NCI-H82 treated with DMSO at 0.1 percent for 48 hours (cell line): Measurements from ENCODE around the gene CERS6.
"Not testable (repeated sequence)": the region's sequence is repeated elsewhere in the genome, so short reads cannot be mapped to it uniquely, and the experiment has no call there.

Source experiments
- DNase-seq: peaks from one replicate; lab custom pipeline; 2025; ENCODE audit not compliant: unreplicated experiment; lab: John Stamatoyannopoulos, UW

Gene CERS6, protein sequence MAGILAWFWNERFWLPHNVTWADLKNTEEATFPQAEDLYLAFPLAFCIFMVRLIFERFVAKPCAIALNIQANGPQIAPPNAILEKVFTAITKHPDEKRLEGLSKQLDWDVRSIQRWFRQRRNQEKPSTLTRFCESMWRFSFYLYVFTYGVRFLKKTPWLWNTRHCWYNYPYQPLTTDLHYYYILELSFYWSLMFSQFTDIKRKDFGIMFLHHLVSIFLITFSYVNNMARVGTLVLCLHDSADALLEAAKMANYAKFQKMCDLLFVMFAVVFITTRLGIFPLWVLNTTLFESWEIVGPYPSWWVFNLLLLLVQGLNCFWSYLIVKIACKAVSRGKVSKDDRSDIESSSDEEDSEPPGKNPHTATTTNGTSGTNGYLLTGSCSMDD

DNA sequence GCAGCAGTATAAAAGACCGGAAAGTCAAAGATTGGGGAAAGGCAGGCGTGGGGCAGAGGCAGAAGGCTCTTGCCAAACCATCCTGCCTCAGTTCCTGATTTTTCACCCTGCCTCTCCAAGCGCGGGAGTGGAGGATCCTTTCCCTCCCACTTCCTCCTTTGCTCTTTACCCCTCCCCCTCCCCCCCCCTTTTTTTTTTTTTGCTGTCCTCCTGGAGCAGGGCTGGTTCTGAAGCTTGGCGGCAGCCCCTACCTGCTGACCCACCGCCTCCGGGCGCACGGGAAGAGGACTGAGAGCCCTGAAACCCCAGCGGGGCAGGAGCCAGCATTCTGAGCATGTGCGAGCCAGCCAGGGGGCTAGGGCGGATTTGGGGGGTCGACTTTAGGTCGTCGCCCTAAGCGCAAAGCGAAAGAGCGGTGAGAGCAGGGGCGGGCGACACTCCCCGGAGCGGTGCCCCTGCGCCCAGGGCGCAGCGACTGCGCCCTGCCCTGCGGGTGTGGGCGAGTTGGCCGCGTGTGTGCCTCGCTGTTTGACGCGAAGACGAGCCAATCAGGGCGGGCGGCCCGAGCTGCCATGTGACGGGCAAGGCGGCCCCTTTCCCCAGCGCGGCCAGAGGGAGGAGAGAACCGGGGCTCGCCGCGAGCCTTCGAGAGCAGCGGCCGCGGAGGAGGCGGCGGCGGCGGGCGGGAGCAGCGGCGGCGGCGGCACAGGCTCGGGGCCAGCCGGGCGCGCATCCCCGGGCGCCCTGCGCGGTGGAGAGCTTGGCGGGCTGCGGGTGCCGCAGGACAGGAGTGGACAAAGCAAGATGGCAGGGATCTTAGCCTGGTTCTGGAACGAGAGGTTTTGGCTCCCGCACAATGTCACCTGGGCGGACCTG, at the start of gene CERS6:
CERS6 (plus strand) TSS at position 628 of the 876 bp plus-strand sequence; CDS start at position 805, 177 bp downstream.
- DNase-seq: peak; percentile 47

DNA sequence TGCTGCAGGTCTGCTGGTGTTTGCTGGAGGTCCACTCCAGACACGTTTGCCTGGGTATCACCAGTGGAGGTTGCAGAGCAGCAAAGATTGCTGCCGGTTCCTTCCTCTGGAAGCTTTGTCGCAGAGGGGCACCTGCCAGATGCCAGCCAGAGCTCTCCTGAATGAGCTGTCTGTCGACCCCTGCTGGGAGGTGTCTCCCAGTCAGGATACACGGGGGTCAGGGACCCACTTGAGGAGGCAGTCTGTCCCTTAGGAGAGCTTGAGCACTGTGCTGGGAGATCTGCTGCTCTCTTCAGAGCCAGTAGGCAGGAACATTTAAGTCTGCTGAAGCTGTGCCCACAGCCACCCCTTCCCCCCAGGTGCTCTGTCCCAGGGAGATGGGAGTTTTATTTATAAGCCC, 43.8 kb upstream of the CERS6 start:
- DNase-seq: not testable (repeated sequence)

DNA sequence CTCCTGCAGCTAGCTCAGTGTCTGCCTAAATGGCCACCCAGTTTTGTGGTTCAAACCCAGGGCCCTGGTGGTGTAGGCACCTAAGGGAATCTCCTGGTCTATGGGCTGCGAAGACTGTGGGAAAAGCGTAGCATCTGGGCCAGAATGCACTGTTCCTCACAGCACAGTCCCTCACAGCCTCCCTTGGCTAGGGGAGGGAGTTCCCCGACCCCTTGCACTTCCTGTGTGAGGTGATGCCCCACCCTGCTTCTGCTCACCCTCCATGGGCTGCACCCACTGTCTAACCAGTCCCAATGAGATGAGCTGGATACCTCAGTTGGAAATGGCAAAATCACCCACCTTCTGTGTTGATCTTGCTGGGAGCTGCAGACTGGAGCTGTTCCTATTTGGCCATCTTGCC, 43.0 kb upstream of the CERS6 start:
- DNase-seq: not testable (repeated sequence)

DNA sequence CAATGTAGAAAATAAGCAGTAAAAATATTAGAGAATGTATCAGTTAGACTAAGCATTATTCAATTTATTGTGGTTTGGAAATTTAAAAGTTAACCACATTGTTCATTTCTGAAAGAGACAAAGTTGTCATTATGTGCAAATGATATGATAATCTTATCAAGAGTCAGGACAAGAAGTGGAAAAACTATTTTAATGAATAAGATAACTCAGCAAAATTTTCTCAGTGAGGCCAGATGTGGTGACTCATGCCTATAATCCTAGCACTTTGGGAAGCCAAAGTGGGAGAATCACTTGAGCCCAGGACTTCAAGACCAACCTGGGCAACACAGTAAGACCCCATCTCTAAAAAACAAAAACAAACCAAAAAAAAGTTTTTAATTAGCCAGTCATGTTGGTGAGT, 39.5 kb upstream of the CERS6 start:
- DNase-seq: no peak

DNA sequence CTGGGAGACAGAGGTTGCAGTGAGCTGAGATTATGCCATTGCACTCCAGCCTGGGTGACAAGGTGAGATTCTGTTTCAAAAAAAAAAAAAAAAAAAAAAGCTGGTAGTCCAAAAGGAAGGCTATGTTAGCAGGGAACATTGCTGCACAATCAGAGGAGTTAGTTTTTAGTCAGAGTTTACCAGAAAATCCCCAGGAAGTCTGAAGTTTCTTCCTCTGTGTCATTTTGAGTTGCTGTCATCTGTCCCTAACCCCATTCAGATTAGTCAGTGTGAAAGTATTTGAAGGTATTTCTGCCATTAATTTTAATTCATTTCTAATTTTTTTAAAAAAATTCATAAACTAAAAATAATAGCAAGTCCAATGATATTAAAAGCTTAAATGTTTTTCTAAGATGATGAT, 33.5 kb upstream of the CERS6 start:
- DNase-seq: no peak

DNA sequence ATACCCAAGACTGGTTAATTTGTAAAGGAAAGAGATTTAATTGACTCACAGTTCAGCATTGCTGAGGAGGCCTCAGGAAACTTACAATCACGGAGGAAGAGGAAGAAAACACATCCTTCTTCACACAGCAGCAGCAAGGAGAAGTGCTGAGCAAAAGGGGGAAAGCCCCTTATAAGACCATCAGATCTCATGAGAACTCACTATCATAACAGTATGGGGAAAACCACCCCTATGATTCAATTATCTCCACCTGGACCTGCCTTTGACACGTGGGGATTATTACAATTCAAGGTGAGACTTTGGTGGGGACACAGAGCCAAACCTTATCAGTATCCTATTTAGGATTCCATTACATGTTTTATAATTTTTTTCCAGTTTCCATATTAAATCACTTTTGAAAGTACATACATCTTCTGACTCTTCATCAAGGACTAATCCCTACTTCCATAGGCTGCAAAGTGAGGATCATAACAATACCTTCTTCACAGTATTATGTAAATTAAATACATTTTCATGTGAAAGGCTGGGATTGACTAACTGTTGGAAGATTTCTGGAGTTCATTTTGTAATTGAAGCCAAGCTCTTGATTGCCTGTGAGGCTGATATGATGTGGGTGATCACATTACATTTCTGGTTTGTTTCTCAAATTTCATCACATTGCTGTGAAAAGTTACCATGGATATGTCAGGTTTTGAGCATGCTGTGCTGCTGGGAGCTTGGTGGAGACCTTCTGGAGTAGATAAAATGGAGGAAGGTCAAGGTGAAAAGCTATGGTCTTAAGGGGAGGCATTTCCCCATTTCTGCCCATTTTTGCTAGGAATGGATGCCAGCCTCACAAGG, 31.7 kb upstream of the CERS6 start:
- no peak for DNase-seq

DNA sequence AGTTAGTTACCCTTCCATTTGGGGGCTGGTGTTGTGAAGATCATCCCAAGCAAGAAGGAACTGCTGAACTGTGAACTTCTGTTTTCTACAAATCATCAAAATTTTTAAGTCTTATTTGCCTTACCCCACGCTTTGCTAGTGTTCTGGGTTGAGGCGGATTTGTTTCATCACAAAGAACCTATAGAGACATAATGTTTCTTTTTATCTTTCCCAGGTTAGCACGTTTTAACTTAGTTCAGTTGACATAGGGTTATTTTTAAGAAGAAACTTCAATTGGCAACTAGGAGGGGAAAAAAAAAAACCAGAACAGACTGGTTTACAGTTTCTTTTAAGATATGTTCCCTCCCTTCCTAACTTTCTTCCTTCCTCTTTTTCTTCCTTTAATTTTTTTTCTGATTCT, 31.1 kb upstream of the CERS6 start:
- no peak for DNase-seq

DNA sequence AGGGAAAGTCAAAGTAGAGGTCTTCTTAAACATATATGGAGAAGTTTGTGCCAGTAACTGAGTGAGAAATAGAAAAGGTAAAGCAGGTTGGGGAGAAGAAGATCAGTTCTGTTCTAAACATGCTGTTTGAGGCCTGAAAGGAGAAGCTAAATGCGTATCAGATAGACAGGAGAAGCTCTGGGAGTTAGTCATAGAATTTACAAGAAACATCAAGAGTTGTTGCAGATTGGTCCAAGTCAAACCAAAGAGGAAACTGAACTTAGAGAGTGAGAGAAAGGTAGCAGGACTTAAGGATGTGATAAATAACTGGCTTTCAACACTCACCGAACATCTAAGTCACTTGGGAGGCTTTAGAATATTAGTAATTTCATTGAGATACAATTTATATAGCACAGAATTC, 29.2 kb upstream of the CERS6 start:
- no peak for DNase-seq

DNA sequence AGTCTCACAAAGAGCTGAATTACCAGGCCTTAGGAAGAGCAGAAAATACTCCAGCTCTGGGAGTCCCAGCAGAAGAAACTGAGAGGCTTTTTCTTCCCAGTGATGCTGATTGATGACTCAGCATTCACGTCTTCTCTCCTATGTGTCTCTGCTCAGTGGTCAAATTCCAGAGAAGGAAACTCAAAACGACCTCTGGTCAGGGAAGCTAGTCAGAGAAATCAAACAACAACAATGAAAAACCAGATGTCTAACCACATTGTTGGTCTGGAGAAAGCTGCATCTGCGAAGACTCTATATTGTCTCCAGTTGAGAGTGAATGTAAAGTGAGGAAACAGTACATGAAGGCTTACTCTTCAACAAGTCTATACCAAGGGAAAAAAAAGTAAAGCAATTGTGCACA, 28.6 kb upstream of the CERS6 start:
- DNase-seq: no peak

DNA sequence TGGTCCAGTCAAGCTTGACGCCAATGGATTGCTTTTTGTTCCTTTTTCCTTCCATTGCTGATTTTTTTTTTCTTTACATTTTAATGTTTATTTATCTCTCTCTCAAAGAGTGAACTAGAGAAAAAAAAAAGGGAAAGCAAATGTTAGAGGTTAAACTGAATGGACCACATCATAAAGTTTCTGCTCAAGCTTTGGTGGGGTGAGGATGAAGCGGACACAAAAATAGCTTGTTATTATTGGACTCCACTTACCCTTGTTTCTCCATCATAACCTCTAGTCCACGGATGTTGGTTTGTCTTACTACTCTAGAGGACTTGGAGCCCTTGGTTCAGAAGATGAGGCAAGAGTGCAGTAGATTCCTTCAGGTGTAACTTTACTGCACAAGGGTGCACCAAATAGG, 27.6 kb upstream of the CERS6 start:
- no peak for DNase-seq

DNA sequence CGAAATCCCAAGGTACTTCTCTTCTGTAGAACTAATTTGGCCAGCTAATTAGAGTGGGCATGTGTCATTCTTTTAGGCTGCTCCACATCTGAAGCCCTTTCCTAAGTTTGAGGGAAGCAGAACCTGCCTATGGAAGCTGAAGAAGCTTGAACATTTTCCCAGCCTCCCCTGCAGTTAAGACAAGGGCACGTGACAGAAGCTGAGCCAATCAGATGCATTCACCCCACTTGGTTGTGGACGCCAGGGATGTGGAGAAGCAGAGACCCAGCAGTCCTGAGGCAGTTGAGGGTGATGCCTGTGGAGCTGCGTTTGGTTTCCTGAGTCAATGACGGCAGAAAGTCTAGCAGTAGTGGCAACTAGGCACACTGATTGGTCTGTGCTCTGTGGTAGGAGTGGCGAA, 26.1 kb upstream of the CERS6 start:
- DNase-seq: no peak

DNA sequence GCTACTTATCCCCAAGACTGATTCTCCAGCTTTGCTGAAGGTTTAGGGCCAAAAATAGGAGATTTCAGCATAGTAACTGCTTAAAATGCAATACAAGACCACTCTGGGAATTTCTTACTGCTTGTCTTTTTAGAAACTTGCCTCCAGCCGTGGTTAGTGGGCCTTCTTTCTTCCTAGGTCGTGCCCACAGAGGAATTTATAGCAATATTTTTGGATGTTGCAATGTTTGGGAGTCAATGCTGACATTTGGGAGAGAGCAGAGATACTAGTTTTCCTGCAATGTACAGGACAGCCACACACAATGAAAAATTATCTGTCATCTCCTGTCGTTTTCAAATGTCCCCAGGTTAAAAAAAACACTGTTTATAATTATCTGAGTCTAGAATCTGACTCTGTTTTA, 25.6 kb upstream of the CERS6 start:
- no peak for DNase-seq

DNA sequence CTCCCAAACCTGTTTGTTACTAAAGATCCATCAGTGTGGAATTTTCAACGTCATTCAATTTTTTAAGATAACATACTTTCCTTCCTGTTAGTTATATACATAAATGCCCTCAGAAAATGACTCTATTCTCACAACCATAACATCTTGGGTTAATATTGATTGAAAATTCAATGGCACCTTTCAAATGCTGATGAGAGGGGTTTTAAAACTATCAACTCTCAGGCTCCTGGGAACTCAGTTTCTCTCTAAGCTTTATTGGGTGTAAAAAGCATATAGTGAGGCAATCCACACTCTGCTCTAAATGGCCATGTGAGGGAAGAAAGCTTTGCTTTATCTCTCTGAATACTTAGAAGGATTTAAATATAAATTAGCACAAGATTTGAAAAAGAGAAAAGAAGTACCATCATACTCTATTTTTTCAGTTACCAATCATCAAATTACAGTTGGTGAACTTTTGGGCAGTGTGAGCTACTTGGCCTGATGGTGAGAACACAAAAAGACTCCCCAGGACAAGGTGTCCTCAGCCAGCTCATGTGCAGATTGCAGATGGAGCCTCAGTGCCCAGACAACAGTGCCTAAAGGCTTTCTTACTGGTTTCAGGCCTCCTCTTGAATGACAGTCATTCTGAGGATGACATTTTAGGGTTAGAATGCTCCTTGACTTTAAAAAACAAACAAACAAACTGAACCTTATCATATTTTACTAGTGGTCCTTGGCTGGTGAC, 24.6 kb upstream of the CERS6 start:
- DNase-seq: no peak

DNA sequence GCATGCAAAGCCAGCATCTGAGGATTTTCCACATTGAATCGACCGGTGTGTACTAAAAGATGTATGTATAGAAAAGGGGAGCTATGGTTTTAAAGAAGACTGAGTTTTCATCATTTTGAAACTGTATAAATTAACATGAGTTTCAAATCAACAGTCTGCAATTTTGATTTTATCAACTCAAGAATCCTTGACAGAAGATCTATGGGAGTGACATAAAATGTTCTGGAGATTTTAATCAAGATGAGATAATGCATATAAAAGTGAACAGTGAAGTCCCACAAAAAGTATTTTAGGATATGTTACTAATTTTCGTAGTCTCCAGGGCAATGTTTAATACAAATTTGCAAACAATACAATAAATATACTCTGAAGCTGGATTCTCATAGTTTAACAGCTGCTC, 24.0 kb upstream of the CERS6 start:
- DNase-seq: no peak

DNA sequence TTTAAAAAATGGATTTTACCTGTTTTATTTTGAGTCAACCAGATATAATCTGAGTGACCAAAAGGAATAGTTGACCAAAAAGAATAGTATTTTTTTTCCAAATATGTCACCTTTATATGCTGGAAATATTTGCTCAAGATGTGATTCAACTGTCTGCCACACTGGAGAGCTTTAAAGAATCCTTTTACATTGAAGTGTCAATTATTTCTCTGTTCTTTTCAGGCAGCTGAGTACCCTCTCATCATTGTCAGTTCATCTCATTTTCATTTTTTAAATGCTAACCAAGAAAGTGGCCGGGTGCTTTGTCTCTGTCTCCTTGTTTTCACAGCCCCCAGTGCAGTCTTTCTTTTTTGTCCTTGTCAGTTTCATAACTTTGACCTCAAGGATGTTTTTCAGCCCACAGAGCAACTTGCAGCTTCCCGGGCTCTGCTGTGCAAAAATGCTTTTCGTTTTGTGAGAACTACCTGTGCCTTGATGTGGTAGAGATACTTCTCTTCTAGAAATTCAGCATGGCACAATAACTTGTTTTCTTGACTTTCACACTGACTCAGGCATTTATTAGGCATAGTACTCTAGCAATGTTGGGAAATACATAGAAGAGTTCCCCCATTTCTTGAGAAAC, 23.4 kb upstream of the CERS6 start:
- no peak for DNase-seq

DNA sequence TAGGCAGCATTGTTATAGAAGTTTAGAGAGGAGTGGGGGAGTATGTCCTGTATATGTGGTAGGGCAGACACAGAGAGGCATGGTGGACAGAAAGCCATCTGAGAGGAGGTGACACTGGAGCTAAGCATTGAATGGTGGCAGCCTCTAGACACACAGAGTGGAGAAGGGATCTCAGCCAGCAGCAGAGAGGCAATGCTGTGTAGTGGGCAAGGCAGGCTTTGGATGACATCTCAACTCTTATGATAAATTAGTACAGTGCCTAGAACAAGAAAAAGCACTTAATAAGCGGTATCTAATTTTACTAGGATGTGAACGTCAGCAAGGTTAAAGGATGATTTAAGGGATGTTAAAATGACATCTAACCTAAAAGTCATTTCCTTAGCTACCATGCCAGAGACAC, 22.5 kb upstream of the CERS6 start:
- no peak for DNase-seq

DNA sequence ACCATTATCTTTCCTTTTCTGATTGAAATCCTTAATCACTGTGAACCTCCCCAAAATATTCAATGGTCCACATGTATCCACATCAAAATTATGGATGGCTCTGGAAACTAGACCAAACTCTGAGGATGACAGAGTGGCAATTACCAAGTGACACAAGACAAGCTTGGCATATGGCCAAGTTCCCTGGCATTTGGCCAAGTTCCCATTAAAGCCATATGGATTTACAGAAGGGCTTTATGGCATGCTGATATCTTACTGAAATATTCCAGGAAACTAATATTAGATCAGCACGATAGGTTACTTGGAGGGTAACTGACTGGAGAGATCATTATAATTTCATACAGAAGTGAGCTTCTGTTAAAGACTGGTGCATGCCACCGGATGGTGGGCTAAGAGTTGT, 21.9 kb upstream of the CERS6 start:
- DNase-seq: peak; percentile 62

DNA sequence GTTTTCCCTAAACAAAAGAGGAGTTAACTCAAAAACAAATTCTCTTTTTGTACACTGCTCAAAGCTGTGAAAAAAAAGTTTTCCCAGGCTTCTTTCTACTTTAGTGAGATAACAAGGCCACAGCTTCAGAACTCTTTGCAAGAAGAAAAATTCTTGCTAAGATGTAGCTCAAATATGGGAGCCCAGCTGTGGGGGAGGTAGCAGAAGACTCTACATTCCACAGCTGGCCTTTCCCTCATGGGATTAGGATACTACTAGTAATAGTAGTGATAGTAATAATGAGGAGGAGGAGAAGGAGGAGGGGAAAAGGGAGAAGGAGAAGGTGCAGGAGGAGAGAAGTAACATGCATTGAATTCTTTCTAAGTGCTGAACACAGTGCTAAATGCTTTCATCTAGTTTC, 19.2 kb upstream of the CERS6 start:
- no peak for DNase-seq

DNA sequence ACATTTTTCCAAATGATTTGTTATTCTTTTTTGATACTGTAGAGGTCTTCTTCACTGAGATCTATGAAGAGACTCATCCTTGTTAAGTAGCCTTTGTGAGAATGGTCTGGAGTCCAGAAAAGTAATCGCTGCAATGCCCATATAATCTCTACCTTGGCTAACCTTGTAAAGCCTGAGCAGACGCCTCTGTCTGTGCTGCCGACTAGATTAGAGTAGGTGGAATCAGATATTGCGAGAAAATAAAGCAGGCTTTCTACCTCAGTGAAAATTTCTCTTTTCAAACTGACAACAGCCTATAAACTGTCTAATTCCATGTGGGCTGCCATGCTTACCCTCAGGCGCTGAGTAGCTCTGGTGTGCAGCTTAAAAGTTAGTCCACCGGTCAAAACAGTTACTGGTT, 17.5 kb upstream of the CERS6 start:
- no peak for DNase-seq

DNA sequence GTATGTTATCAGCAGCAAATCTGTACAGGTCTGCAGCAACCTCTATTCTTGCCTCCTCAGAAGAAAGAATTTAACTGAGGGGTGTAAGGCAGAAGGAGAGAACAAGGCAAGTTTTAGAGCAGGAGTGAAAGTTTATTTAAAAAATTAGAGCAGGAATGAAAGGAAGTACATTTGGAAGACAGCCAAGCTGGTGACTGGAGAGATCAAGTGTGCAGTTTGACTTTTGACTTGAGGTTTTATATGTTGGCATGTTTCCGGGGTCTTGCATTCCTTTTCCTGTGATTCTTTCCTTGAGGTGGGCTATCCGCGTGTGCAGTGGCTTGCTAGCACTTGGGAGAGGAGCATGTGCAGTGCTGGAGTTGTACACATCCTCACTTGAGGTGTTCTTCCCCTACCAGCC, 16.5 kb upstream of the CERS6 start:
- no peak for DNase-seq
